WERI-Rb-1 (cell line): Measurements from ENCODE around the gene PEX10.

Experiments
- DNase-seq: peaks from one replicate; pipeline ENCODE4 v3.0.0-alpha.2; 2020
- H3K27ac ChIP-seq: fragments of 250-450 bp; sonication (Bioruptor Pico); 2 replicates; pipeline ENCODE4 v1.5.1; 2020; ENCODE audit warnings: mild to moderate bottlenecking, moderate library complexity
- H3K27me3 ChIP-seq: fragments of 250-450 bp; sonication (Bioruptor Pico); 2 replicates; pipeline ENCODE4 v1.5.1; 2021; ENCODE audit warnings: mild to moderate bottlenecking, low read depth, moderate library complexity; ENCODE audit not compliant: insufficient read depth, severe bottlenecking
- H3K36me3 ChIP-seq: fragments of 250-450 bp; sonication (Bioruptor Pico); 2 replicates; pipeline ENCODE4 v1.5.1; 2020; ENCODE audit warnings: mild to moderate bottlenecking, moderate library complexity
- H3K4me3 ChIP-seq: 2 replicates; pipeline ENCODE4 v1.5.1; 2011; ENCODE audit warnings: low read depth, mild to moderate bottlenecking, control low read depth, low read length
- H3K9me3 ChIP-seq: fragments of 250-450 bp; sonication (Bioruptor Pico); 2 replicates; pipeline ENCODE4 v1.5.1; 2021; ENCODE audit warnings: mild to moderate bottlenecking, moderate library complexity; ENCODE audit not compliant: severe bottlenecking
- CTCF ChIP-seq: IDR thresholded peaks from 2 replicates; pipeline ENCODE4 v1.5.1; 2011; ENCODE audit warnings: low read depth, mild to moderate bottlenecking, control low read depth, inconsistent platforms, low read length

PEX10 gene

GRCh38 chr1:2354511-2355372 lies 57.6 kb downstream of the PEX10 start:
- no peak for TF ChIP-seq CTCF
- no peaks in the 10 kb centered on the region for H3K9me3 ChIP-seq
- H3K27ac ChIP-seq: no peak overlapping the region
- H3K36me3 ChIP-seq: no peaks in the 10 kb centered on the region
- no peak overlapping the region for H3K4me3 ChIP-seq
- H3K27me3 ChIP-seq: no peaks in the 10 kb centered on the region
- DNase-seq: no peak
